GM12891 (cell line): Measurements from ENCODE around the gene PDIK1L.

ENCODE experiments used
- DNase-seq: peaks from one replicate; pipeline ENCODE4 v3.0.0; 2011; ENCODE audit warnings: low spot score; ENCODE audit not compliant: insufficient read length
- FAIRE-seq: peaks from 2 replicates; lab custom pipeline; 2011; peaks lifted over from hg19 to GRCh38; lab: Jason Lieb, UNC
- PAX5 ChIP-seq: IDR thresholded peaks from 2 replicates; pipeline ENCODE4 v1.6.1; 2011; ENCODE audit warnings: low read length, moderate library complexity, mild to moderate bottlenecking; ENCODE audit not compliant: insufficient read depth, severe bottlenecking
- POLR2A ChIP-seq: IDR thresholded peaks from 2 replicates; pipeline ENCODE4 v1.6.1; 2011; ENCODE audit warnings: low read depth, low read length, control low read depth
- POLR2AphosphoS5 ChIP-seq: IDR thresholded peaks from 2 replicates; pipeline ENCODE4 v1.6.1; 2011; ENCODE audit warnings: low read depth, low read length, control low read depth
- POU2F2 ChIP-seq: IDR thresholded peaks from 2 replicates; pipeline ENCODE4 v1.6.1; 2011; ENCODE audit warnings: low read depth, mild to moderate bottlenecking, control low read depth, low read length, moderate library complexity
- SPI1 ChIP-seq: IDR thresholded peaks from 2 replicates; pipeline ENCODE4 v1.6.1; 2011; ENCODE audit warnings: low read depth, low read length, control low read depth
- TAF1 ChIP-seq: IDR thresholded peaks from 2 replicates; pipeline ENCODE4 v1.6.1; 2011; ENCODE audit warnings: low read depth, low read length, control low read depth

Gene PDIK1L

DNA sequence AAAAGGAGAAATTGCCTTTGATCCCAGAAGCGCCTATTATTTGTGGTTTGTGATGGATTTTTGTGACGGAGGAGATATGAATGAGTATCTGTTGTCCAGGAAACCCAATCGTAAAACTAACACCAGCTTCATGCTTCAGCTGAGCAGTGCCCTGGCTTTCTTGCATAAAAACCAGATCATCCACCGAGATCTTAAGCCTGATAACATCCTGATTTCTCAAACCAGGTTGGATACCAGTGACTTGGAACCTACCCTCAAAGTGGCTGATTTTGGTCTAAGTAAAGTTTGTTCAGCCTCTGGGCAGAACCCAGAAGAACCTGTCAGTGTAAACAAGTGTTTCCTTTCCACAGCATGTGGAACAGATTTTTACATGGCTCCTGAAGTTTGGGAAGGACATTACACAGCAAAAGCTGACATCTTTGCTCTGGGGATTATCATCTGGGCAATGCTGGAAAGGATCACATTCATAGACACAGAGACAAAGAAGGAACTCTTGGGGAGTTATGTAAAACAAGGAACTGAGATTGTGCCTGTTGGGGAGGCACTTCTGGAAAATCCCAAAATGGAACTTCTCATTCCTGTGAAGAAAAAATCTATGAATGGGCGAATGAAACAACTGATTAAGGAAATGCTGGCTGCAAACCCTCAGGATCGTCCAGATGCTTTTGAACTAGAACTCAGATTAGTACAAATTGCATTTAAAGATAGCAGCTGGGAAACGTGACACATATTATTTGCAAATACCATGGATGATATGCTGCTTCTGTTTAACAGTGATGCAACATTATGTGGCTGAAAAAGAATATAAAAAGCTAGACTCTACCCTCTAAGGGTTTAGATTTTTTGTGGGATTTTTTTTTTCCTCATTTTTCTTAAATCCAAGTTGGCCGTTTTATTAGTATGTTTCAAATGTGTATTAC, 10.5 kb downstream of the PDIK1L start:
- FAIRE-seq (no peak), DNase-seq (no peak)
- TF ChIP-seq POU2F2 = no peak
- no peak for TF ChIP-seq TAF1
- no peak for TF ChIP-seq PAX5
- no peak for TF ChIP-seq POLR2AphosphoS5
- no peak for TF ChIP-seq POLR2A
- peak; percentile 51 for TF ChIP-seq SPI1

- DNase-seq (no peak), FAIRE-seq (peak; percentile 61)
- no peak for TF ChIP-seq POU2F2
Observed at GRCh38 chr1:26122988-26123973, 11.7 kb downstream of the PDIK1L start.

GRCh38 chr1:26124418-26125331, 13.1 kb downstream of the PDIK1L start:
- FAIRE-seq (no peak), DNase-seq (no peak)
- TF ChIP-seq POLR2A = no peak
- no peak for TF ChIP-seq PAX5
- no peak for TF ChIP-seq POLR2AphosphoS5
- TF ChIP-seq TAF1 = no peak
- no peak for TF ChIP-seq SPI1

GRCh38 chr1:26125382-26125781, 13.8 kb downstream of the PDIK1L start:
- no peak for FAIRE-seq

GRCh38 chr1:26125946-26126320, 14.3 kb downstream of the PDIK1L start:
- no peak for TF ChIP-seq SPI1
- no peak for TF ChIP-seq POLR2AphosphoS5
- TF ChIP-seq PAX5 = no peak
- no peak for TF ChIP-seq POU2F2
- no peak for TF ChIP-seq TAF1
- TF ChIP-seq POLR2A = no peak
- DNase-seq (no peak), FAIRE-seq (no peak)

More at GRCh38 chr1:26125382-26125781, 13.8 kb downstream of the PDIK1L start:
- no peak for DNase-seq
- TF ChIP-seq PAX5 (no peak), TAF1 (no peak), POLR2AphosphoS5 (no peak), POLR2A (no peak)

DNA sequence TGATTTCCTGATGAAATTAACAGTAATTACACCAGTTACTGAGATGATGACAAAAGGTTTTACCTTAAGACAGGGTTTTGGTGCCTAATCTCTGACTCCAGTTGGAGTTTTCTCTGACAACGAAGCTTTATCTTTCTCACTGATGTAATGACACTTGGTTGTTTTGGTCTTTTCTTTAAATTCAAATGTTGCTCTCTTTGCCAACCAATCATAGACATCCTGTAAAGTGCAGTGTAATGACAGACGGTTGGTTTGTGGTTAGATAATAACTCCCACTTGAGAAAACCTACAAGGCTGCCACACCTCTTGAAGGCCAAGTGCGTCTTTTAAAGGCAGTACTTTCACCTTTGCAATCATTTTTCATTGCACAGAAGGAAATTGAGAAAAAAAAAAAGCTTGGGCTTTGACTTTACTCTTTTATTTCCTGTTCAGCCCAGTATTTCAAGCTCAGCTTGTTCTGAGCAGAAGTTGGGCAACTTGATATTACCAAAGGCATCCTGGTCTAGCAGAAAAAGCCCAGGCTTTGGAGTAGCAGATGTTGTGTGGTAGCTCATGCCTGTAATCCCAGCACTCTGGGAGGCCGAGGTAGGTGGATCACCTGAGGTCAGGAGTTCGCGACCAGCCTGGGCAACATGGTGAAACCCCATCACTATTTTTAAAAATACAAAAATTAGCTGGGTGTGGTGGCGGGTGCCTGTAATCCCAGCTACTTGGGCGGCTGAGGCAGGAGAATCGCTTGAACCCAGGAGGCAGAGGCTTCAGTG, 14.9 kb downstream of the PDIK1L start:
- TF ChIP-seq POLR2AphosphoS5 (no peak), POLR2A (no peak), SPI1 (no peak), PAX5 (no peak), TAF1 (no peak), POU2F2 (no peak)
- peak; percentile 86 for FAIRE-seq
- DNase-seq = no peak

- no peak for FAIRE-seq
- DNase-seq = no peak
- TF ChIP-seq POLR2A = no peak
- no peak for TF ChIP-seq POLR2AphosphoS5
- TF ChIP-seq PAX5 = no peak
- no peak for TF ChIP-seq POU2F2
- no peak for TF ChIP-seq TAF1
- no peak for TF ChIP-seq SPI1
Observed at GRCh38 chr1:26127235-26128163, 15.9 kb downstream of the PDIK1L start.

DNA sequence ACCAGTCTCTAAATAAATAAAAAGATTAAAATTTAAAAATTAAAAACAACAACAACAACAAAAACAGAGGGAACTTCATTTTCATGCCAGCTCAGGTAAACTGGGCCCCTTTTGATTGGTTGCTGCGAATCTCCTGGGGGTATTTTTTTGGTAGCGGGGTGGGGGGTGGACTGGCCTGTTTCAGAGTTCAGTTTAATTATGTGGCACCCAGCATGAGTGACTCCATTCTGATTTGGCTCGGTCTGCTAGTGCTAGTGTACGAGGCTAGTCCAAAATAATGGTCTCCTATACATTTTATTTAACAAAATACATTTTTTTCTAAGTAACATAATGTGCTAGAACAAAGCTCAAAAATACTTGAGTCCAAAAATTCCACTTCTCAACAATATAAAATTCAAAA, 18.2 kb downstream of the PDIK1L start:
- FAIRE-seq = no peak
- TF ChIP-seq SPI1 (no peak), POLR2AphosphoS5 (no peak), POLR2A (no peak), PAX5 (no peak), TAF1 (no peak), POU2F2 (no peak)

More for the DNA sequence above, 18.2 kb downstream of the PDIK1L start:
- DNase-seq = no peak
